ENCODE measurements around the gene RHOU.

Gene RHOU

DNA sequence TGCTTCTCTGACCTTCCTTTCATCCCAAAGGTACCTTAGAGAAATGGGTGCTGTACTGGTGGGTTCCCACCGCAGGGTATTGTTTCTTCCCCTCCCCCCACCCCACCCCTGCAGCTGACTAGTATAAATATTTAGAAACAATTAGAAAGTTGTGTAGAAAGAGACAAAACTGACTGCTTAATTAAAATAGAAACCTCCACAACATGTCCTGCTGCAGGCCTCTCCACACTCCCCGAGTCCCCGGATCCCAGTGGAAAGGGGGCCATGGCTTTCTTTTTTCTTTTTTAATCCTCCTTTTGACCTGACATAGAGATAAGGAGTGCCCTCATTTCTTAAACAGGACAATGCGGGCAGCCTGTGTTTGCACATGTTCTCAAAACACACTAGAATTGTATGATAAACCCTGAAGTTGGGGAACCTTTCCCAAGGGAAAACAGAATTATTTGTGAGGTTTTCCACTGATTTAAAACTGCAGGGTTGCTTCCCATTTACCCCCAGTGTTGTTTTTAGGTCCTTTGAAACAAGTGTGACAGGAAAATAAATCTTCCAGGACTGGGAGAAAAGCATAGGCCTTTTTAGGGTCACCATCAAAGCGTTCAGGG is 1.7 kb downstream of the RHOU start:
- DNase-seq (ENCODE audit: extremely low read depth in 1 of 2, low read depth in 1 of 2), result no peak

DNA sequence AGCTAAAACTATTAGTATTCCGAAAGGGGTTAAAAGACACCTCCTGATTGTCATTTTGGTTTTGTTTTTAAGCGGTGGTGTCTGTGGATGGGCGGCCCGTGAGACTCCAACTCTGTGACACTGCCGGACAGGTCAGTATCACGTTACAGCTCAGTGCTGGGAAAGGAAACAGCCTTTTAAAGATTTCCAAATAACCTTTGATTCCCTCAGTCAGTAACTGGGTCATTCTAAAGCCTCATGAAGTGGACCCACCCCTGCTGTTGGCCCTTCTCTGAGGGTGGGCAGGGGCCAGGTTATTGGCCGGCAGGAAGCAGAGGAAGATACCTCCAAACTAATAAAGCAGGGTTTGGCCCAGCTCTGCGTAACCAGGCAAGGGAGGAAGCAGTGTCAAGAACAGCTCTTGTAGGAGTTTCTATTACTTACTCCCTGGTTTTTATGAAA is 2.3 kb downstream of the RHOU start:
- DNase-seq (ENCODE audit: extremely low read depth in 1 of 2, low read depth in 1 of 2), result no peak

DNA sequence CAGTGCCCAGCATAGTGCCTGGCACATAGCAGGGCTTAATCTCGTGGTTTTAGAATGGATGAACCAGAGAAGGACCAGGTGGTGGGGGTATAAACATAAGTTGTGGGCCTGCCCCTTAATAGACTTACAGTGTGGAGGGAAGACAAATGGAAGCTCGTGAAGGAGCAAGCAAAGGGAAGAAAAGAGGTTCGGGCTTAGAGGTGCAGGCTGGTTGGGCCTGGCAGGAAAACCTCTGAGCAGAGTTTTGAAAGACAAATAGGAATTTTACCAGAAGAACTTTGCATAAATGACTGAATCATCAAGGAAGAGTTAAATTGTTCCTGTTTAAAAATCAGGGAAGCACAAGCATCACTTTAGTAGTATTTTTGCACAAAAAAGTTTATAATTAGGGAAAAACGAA is 4.5 kb downstream of the RHOU start:
- no peak for DNase-seq (ENCODE audit: extremely low read depth in 1 of 2, low read depth in 1 of 2)

DNA sequence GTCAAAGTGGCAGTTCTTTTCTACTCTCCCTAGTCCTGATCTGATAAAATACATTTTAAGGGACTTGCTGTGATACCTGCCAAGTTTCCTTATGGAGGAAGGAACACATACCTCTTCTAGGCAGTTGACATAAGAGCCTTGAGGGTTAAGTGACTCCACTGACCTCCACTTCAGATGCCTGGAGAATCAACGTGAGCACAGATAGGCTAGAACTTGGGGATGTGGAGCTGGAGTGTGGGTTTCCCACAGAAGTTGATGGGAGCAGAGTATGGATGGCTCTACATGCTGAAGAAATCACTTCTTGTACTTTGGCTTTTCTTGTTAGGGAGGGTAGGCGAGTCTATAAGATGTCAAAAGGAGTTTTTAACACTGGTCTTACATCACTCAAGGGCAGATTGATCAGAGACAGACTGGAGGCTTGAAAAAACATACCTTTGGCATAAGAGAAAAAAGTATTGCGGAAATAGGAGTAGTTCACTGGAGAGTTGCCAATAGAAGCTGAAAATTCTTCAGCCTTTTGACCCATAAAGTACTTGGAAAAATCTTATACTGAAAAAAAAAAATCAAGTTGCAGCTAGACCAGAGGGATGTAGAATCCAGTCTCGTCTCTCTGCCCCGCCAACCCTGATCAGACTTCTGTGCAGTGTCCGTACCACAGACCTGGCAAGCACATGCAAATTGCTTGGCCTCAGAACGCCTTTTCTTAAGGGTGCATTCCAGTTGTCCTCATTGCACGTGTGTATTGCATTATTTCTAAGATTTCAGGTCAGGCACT is 5.5 kb downstream of the RHOU start:
- no peak for DNase-seq (ENCODE audit: extremely low read depth in 1 of 2, low read depth in 1 of 2)

DNA sequence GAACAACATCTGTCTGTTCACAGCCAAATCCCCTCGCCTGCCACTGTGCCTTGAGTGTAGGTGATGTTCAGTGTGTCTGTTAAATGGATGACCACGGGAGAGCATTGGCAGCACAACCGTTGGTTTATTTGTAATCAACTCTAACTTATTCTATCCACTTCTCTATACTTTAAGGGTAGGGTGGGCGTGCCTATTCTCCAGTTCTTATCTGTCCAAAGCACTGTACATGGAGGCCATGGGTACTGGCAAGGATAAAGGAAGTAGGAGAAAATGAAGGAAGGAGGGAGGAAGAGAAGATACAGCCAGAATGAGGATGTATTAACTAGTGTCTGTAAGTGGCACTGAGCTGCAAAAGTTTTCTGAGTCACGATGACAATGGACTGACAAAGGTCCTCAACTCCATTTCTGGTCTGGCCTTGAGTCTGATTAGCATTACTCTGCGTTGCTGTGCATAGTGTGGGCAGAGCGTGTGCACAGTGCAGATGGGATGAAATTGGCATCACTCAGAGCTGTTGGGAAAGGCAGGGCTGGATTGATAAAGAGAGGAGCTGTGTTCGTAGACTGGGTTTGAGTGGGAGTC is 7.1 kb downstream of the RHOU start:
- DNase-seq (ENCODE audit: extremely low read depth in 1 of 2, low read depth in 1 of 2), result no peak

DNA sequence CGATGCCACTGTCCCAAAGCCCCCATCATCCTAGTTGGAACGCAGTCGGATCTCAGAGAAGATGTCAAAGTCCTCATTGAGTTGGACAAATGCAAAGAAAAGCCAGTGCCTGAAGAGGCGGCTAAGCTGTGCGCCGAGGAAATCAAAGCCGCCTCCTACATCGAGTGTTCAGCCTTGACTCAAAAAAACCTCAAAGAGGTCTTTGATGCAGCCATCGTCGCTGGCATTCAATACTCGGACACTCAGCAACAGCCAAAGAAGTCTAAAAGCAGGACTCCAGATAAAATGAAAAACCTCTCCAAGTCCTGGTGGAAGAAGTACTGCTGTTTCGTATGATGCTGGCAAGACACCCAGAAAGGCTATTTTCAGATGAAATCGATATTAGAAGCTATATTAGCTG is 8.1 kb downstream of the RHOU start:
- no peak for DNase-seq (ENCODE audit: extremely low read depth in 1 of 2, low read depth in 1 of 2)

DNA sequence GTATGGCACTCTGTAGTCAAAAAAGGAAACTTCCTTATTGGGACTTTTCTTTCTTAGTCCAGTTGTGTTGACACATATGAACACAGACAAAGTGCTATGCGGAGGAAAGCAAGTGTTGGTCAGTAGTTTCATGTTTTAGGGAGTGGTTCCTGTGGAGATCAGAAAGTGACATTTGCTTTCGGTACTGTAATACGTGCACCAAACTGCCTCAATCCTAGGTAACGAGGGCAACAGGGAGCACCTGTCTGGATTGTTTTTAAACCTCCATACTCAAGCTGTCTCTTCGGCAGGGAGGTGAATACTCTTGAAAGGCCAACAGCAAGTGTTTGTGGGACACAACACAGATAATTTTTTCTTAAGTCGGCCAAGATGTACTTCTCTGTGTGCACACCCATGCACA is 9.1 kb downstream of the RHOU start:
- no peak for DNase-seq (ENCODE audit: extremely low read depth in 1 of 2, low read depth in 1 of 2)

DNA sequence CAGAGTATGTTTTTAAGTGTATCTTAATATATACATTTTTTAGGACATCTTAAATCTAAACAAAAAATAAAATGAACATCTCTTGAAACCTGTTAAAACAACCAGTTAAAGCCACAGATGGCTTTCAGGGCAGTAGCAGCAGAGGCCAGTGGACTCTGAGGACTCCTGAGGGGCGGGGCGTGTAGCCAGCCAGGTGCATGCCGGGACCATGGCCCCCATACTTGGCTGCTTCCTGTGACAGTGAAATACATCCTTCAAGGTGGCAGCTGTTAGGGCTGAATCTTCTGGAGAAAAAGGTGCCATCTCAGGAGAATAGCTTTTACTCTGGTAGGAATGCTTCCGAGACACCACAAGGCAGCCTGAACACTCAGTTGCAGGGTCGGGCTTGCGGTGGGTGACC is 9.6 kb downstream of the RHOU start:
- DNase-seq (ENCODE audit: extremely low read depth in 1 of 2, low read depth in 1 of 2), result no peak

DNA sequence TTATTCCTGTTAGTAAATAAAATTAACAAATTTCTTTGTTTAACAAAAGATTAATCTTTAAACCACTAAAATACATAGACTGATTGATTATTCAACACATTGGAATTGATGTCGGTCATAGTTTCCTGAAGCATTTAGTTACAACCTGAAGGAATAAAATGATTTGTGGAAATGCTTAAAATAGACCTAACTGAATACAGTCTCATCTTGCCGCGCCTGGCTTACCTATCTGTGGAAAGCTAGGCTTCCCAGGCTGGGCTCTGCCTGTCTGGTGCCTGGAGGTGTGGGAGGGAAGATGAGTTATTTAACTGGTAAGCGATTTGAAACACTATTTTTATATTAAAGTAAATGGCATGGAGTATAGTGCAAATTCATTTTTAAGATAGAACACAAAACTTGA is 10.2 kb downstream of the RHOU start:
- DNase-seq (ENCODE audit: extremely low read depth in 1 of 2, low read depth in 1 of 2), result no peak

DNA sequence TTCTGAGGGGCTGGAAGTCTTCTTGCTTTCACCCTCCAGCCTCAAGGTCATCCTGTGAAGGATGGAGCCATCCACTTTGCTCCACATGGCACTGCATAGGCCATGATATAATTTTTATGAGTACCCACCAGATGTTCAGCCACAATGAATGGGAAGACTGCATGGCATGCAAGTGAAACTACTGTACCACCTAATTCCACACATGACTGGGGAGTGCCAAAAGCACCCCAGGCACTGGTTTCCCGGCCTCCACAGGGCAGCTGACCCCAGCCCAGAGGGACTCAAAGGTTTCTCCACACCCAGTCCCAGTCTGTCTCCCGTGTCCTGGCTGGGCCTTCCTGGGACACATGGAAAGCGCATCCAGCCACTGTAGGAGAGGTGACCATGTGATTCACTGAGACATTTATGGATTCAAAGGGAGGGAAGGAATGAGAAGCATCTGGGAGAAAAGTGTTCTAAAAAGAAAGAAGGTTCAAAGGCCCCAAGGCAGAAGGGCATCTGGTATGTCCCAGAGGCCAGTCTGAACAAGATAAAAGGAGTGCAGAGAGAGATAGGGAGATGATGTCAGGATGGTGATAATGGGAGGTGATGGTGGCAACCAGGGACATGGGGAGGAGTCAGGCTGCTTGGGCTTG is 12.1 kb downstream of the RHOU start:
- DNase-seq (ENCODE audit: extremely low read depth in 1 of 2, low read depth in 1 of 2), result no peak

DNA sequence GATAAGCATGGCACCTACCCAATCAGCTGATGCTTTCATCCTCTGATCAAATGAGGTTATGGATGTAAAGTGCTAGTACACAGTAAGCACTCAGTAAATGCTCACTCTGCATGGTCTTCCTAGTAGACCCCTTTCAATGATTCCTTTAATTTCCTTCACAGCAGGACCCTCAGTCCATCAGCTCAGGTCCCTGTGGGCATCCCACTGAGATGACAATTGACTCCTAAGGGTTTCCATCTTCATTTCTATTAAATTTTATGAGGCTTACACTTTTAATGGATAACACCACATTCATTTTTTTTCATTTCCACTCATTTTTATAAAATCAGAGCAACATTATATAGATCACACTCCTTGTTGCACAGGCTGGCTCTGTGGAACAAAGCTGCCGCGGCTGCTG is 12.8 kb downstream of the RHOU start:
- no peak for DNase-seq (ENCODE audit: extremely low read depth in 1 of 2, low read depth in 1 of 2)

DNA sequence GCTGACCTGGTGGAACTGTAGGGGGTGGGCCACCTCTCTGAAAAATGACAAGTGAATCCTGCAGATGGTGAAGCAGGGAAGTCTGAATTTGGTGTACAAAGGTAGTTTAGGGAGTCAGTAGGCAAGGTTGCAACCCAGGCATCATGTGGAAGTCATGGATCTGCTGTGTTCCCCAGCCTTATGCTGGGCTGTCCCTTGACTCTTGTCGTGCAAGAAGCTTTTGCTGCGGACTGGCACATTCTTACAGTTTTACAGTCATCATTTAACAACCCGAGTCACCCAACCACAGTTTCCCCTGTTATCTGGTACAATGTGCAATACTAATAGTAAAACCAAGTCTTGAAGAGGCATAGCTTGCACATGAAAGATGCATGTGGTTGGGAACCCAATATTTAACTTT is 13.2 kb downstream of the RHOU start:
- no peak for DNase-seq (ENCODE audit: extremely low read depth in 1 of 2, low read depth in 1 of 2)

DNA sequence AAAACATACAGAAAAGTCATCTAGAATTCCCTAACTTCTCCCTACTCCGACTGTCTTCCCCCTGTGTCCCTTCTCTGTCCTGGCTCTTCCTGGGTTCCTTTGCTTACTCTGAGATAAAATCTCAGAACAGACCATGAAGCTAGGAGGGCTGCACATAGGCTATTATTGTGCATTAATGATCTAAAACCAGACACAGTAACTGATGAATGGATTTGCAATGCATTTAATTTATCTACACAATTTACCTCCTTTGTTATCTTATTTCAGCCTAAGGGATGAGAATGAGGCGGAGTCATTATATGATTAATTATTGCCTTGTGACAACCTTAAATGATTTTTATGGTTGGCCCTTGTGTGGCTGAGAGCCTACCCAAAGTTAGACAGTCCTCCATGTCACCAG is 14.5 kb downstream of the RHOU start:
- no peak for DNase-seq (ENCODE audit: extremely low read depth in 1 of 2, low read depth in 1 of 2)

DNA sequence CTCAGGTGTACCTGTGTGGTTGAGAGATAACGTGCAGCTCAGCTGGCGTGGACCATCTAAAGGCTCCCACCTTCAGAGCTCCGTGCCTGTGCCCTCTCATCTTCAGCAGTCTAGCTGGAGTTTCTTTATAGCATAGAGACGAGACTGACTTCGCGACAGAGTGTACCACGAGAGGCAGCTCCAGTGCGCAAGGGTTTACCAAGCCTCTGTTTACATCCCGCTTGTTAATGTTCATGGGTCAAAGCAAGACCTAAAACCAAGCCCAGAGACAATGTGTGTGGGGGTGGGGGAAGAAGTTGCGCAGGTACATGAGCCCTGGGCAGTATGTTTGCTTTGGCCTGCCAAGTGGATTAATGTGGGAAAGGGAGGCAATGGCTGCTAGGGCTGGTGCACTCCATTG is 15.6 kb downstream of the RHOU start:
- DNase-seq (ENCODE audit: extremely low read depth in 1 of 2, low read depth in 1 of 2), result no peak

DNA sequence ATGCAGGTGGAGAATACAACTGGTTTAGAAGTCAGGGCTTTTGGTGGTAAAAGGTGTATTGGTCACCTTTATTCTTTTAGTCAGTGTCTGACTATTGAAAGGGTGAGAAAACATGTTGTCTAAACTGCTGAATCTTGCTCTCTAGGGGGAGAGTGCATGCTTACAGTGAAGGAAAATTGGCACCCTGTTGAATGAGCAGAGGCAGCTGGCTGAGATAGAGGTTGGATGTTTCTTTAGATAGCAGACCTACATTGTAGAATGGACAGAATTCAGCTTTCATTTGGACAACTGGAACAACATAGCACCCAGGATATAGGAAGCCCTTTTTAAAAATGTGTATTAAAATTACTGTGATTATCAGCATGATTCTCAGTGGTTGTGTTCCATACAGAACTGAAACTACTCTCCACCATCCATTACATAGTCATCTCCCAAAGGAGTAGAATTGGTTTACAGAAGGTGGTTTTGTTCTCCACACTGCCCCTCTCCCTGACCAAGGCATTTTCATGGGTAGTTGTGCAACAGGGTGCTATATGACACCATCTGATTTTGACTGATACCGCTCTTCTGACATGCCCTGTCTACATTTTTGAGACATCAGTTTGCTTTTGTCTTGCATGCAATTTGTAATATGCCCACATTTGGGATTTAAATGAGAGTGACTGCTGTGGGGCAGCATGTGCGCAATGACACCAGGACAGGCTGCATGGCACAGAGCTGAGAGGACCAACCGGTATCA is 16.2 kb downstream of the RHOU start:
- no peak for DNase-seq (ENCODE audit: extremely low read depth in 1 of 2, low read depth in 1 of 2)

DNA sequence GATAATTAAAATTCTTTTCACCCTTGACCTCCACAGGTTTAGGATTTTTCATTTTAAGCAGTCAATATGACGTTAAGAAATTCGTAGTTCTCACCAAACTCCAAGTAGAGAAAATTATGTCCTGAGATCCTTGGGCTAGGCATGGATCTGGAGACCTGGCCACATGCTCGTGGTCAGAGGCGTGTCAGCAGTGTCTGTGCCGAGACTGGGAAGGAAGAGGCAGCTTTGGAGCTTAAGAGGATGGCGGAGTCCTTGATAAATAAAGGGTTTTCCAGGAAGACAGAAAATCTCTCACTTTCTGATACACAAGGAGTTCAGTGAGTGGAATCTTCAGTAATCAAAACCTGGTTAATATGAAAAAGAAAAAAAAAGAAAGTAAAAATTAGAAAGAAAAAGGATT is 17.0 kb downstream of the RHOU start:
- DNase-seq (ENCODE audit: extremely low read depth in 1 of 2, low read depth in 1 of 2), result no peak

DNA sequence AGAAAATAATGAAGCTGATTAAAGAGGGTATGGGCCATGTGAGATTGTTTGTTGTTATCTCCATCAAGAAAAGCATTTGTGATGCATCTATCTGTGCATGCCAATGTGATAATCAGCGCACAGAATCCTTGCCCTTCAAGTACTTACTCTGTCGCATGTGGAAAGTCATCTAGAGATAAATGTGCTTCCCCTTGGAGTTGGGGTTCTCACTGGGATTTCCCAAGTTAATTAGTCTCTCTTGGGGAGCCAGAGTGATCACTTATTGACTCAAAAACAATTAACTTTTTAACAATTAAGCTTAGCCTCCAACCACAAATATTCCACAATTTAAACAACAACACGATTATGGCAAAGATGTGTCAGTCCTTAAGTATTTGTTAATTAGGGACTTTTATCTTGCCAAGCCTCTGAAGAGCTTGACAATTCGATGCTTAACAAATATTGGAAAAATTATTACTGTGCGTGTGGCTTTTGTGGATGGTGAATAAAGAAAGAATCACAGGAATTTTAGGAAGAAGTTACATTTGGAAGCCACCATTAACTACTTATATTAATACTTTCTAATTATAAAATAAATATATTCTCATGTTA is 17.5 kb downstream of the RHOU start:
- no peak for DNase-seq (ENCODE audit: extremely low read depth in 1 of 2, low read depth in 1 of 2)

DNA sequence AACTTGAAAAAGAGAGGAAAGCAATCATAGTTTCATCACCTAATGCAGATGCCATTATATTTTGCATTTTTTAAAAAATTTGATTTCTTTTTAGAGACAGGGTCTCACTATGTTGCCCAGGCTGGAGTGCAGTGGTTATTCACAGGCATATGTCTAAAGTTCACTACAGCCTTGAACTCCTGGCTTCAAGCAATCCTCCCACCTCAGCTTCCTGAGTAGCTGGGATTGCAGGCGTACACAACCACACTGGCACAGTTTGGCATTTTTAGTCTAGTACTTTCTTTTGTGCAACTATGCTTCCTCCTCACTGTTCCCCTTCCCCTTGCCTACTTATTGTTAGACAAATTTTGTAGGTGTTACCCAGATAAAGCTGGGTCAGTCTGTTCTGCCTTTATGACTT is 18.0 kb downstream of the RHOU start:
- no peak for DNase-seq (ENCODE audit: extremely low read depth in 1 of 2, low read depth in 1 of 2)

DNA sequence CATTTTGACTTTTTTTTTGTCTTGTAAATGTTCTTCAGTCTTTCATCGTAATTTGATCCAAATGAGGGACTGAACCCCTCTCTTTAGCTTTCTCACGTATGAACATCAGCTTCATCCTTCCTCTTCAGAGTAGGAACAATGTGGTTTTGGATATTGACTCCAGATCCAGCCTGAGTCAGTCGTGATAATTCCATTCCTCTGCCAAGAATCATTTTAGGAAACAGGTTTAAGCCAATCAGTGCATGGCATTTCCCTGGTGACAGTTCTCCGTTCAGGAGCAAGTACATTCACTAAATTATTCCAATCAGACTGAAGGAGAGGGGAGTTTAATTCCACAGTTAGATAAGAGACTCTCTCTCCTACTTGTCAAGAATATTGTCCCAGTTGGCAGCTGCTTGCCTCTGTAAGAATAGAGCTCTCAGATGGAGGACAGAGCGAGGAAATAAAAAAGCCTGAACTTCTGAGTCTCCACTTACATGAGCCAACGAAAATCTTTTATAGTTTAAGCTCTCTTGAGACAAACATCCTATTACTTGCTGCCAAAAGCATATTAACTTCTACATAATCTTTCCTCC is 18.6 kb downstream of the RHOU start:
- DNase-seq (ENCODE audit: extremely low read depth in 1 of 2, low read depth in 1 of 2), result no peak

DNA sequence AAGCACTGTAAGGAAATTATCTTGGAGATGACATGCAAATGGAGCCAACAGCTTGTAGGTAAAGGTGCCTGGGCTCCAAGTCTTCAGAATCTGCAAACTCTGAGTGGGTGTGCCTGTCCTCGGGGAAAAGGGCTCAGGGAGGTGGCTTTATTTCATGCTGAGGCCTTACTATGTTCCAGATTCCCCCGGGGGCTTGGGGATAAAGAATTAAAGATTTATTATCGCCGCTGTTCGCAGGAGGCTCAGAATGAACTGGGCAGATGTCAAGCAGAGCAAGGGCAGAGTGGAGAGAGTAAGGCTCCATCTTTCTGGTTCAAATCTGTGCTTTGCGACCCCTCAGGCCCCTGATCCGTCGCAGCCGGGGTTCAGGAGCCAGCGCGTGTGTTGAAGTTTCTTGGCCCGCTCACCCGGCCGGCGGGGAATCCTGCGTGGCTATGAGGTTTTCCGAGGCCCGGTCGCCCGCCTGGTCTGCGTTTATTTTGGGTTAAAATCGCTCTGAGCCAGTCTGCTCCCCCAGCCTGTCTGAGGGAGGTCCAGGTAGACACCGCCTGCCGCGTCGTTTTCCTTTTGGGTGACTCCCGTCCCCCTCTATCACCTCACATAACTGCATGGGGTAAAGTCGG is 19.5 kb downstream of the RHOU start:
- DNase-seq (ENCODE audit: extremely low read depth in 1 of 2, low read depth in 1 of 2), result no peak
